Neutrophil (primary cell): ENCODE data around the gene RAPGEF1.

ENCODE experiments used
- H3K27ac ChIP-seq: fragments of 200-600 bp; sonication (generic); 2 replicates; pipeline ENCODE4 v1.5.1; 2016; ENCODE audit warnings: mild to moderate bottlenecking, moderate library complexity
- H3K27me3 ChIP-seq: fragments of 200-600 bp; sonication (generic); 2 replicates; pipeline ENCODE4 v1.6.0; 2016; ENCODE audit warnings: mild to moderate bottlenecking
- H3K36me3 ChIP-seq: fragments of 200-600 bp; sonication (generic); 2 replicates; pipeline ENCODE4 v1.5.1; 2017
- H3K4me1 ChIP-seq, 2 experiments: fragments of 200-600 bp in 1 of 2; sonication (generic) in 1 of 2; 1 replicate in 1 of 2; 2 replicates in 1 of 2; pipeline versions ENCODE4 v1.5.1 to v1.6.1; 2013 to 2016; ENCODE audit warnings: low read depth in 1 of 2, low read length in 1 of 2, mild to moderate bottlenecking in 1 of 2, moderate library complexity in 1 of 2; ENCODE audit not compliant: control insufficient read depth in 1 of 2, insufficient read depth in 1 of 2
- H3K4me3 ChIP-seq, 2 experiments: fragments of 200-600 bp in 1 of 2; sonication (generic) in 1 of 2; 1 replicate in 1 of 2; 2 replicates in 1 of 2; pipeline ENCODE4 v1.5.1; 2013 to 2016; ENCODE audit warnings: low read depth in 1 of 2, low read length in 1 of 2, mild to moderate bottlenecking in 1 of 2, moderate library complexity in 1 of 2
- H3K9me3 ChIP-seq: fragments of 200-600 bp; sonication (generic); 2 replicates; pipeline ENCODE4 v1.5.1; 2016
- TF ChIP-seq, protein P1 (sequence below): fragments of 200-600 bp; sonication (generic); IDR thresholded peaks from 2 replicates; pipeline ENCODE4 v1.5.1; 2016; ENCODE audit warnings: antibody characterized with exemption

Gene RAPGEF1

DNA sequence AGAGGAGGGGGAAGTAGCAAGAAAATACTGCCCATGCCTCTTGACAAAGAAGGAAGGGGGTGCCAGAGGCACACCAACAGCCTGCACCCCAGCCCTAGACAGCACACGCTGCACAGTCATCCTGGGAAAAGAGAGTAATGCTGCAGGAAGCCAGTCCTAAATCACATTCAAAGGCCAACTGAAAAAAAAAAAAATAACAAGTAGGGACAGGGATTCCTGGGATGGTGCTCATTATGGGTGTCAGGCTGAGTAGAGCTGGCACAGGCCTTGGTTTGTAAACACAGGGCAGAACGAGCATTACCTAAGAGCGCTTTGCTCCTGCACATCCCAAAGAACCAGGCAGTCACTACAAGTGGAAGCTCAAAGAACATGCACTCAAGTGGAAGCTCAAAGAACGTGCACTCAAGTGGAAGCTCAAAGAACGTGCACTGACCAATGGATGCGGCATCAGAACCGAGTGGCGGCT lies 7.8 kb downstream of the RAPGEF1 start:
- no peaks in the 10 kb centered on the region for H3K27me3 ChIP-seq
- peak overlapping the region in 1 of 2 experiments; percentile 46 for H3K4me3 ChIP-seq
- peak overlapping the region; percentile 79 for H3K27ac ChIP-seq
- no peaks in the 10 kb centered on the region for H3K36me3 ChIP-seq
- TF ChIP-seq, protein P1, sequence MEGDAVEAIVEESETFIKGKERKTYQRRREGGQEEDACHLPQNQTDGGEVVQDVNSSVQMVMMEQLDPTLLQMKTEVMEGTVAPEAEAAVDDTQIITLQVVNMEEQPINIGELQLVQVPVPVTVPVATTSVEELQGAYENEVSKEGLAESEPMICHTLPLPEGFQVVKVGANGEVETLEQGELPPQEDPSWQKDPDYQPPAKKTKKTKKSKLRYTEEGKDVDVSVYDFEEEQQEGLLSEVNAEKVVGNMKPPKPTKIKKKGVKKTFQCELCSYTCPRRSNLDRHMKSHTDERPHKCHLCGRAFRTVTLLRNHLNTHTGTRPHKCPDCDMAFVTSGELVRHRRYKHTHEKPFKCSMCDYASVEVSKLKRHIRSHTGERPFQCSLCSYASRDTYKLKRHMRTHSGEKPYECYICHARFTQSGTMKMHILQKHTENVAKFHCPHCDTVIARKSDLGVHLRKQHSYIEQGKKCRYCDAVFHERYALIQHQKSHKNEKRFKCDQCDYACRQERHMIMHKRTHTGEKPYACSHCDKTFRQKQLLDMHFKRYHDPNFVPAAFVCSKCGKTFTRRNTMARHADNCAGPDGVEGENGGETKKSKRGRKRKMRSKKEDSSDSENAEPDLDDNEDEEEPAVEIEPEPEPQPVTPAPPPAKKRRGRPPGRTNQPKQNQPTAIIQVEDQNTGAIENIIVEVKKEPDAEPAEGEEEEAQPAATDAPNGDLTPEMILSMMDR, result no peak
- H3K9me3 ChIP-seq, result no peaks in the 10 kb centered on the region
- peaks cover 61 to 82% of the 10 kb centered on the region in 2 experiments for H3K4me1 ChIP-seq

DNA sequence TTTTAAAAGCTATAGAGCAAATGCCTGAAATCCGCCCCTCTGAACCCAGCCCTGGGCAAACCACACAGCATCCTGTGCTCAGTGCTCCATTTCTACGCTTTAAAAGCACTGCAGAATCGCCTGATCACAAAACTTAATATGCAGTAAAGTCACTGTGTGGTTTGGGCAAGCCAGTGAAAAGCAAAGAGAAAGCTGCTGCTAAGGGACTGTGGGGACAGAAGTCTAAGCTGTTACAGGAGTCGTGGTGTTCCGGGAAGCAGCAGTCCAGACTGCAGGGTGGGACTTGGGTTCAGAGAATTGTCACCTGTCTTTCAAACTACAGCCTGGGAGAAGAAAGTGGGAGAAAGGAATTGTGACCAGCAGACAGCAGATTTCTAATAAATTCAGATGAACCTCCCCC lies 8.2 kb downstream of the RAPGEF1 start:
- TF ChIP-seq, protein P1, result no peak
- no peaks in the 10 kb centered on the region for H3K36me3 ChIP-seq
- peaks cover 57 to 77% of the 10 kb centered on the region in 2 experiments for H3K4me1 ChIP-seq

DNA sequence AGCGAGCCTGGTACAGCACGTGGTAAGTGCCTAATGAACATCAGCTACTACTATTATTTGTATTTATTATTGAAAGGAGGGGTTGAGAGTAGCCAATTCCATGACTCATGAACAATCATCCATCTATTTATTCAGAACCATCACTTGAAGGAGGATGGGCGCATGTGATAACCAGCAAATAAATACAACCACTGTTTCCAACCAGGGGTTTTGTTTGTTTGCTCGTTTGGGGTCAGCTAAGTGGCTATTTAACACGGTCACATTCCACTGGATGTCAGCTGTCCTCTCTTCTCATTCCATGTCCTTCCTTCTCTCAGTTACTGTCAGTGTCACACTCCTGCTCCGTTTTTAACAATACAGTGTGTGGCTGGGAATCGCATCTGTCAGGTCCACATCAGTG lies 8.6 kb downstream of the RAPGEF1 start:
- no peak overlapping the region for H3K4me3 ChIP-seq
- H3K27ac ChIP-seq, result peak overlapping the region; percentile 79
- no peaks in the 10 kb centered on the region for H3K36me3 ChIP-seq
- peaks cover 53 to 73% of the 10 kb centered on the region in 2 experiments for H3K4me1 ChIP-seq
- no peaks in the 10 kb centered on the region for H3K9me3 ChIP-seq
- H3K27me3 ChIP-seq, result no peaks in the 10 kb centered on the region
- TF ChIP-seq, protein P1, result no peak

More for the DNA sequence above, 8.2 kb downstream of the RAPGEF1 start:
- H3K4me3 ChIP-seq, result peak overlapping the region in 1 of 2 experiments; percentile 46
- H3K9me3 ChIP-seq, result no peaks in the 10 kb centered on the region
- H3K27me3 ChIP-seq, result no peaks in the 10 kb centered on the region
- H3K27ac ChIP-seq, result peak overlapping the region; percentile 79

DNA sequence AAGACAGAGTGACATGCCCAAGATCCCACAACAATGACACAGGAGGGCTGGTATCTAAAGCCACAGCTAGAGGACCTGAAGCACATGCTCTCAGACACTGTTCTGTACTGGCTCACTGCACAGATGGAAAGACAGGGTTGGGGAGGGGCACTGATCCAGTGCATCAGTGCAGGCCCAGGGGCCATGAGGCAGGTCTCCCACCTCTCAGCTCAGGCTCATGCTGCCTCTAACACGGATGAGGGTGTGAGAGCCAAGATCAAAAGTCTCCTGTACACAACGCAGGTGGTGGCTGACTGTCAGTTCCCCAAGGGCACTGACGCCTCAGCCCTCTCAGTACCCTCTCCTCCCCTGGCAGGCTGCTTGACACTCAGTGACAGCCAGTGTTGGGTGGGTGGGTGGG lies 10.9 kb downstream of the RAPGEF1 start:
- TF ChIP-seq, protein P1, result no peak
- Histone ChIP-seq H3K27ac (peak overlapping the region; percentile 51), H3K4me3 (no peak overlapping the region), H3K4me1 (peaks cover 34 to 50% of the 10 kb centered on the region in 2 experiments), H3K27me3 (no peaks in the 10 kb centered on the region), H3K9me3 (no peaks in the 10 kb centered on the region), H3K36me3 (no peaks in the 10 kb centered on the region)

DNA sequence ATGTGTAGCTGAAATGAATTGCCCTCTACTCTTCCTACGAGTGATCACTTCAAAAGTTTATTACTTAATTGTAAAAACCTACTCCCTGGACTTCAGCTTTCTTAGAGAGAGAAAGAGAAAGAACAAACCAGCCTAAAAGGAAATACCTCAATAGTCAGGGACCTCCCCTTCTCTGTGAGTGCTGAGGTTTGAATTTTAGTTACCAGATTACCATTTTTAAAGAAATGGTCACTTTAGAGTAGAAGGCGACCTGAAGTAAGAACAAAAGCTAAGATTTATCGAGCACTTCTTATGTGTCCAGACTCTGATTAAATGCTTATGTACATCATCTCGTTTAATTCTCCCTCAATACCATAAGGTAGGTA lies 11.3 kb downstream of the RAPGEF1 start:
- H3K36me3 ChIP-seq, result no peaks in the 10 kb centered on the region
- no peak overlapping the region for H3K4me3 ChIP-seq
- no peaks in the 10 kb centered on the region for H3K27me3 ChIP-seq
- H3K9me3 ChIP-seq, result no peaks in the 10 kb centered on the region
- peaks cover 30 to 46% of the 10 kb centered on the region in 2 experiments for H3K4me1 ChIP-seq
- TF ChIP-seq, protein P1, result no peak
- H3K27ac ChIP-seq, result peak overlapping the region; percentile 51
